Choroid plexus epithelial cell (primary cell): ENCODE results near the gene MRPL54.
"Not testable (repeated sequence)": the region's sequence is repeated elsewhere in the genome, so short reads cannot be mapped to it uniquely, and the experiment has no call there.

Experiments
- DNase-seq: peaks from one replicate; pipeline ENCODE4 v3.0.0-alpha.2; 2010; ENCODE audit warnings: low read depth
- H3K4me3 ChIP-seq: 2 replicates; pipeline ENCODE4 v1.5.1; 2011; ENCODE audit warnings: low read depth, mild to moderate bottlenecking, control low read depth, low read length, moderate library complexity
- CTCF ChIP-seq: conservative IDR thresholded peaks from 2 replicates; pipeline ENCODE4 v1.5.1; 2011; ENCODE audit warnings: low read depth, mild to moderate bottlenecking, control low read depth, inconsistent platforms, low read length, moderate library complexity

MRPL54 gene

GRCh38 chr19:3810708-3811355 lies 48.4 kb downstream of the MRPL54 start:
- TF ChIP-seq CTCF = no peak

GRCh38 chr19:3813473-3814392 lies 51.3 kb downstream of the MRPL54 start:
- no peak for TF ChIP-seq CTCF
- DNase-seq = no peak
- H3K4me3 ChIP-seq = no peak overlapping the region

More at GRCh38 chr19:3810708-3811355, 48.4 kb downstream of the MRPL54 start:
- no peak for DNase-seq
- H3K4me3 ChIP-seq = no peak overlapping the region

- DNase-seq = no peak
- H3K4me3 ChIP-seq = no peak overlapping the region
- no peak for TF ChIP-seq CTCF
Observed at GRCh38 chr19:3814648-3815047, 52.2 kb downstream of the MRPL54 start.

- H3K4me3 ChIP-seq, DNase-seq: not testable (repeated sequence)
Observed at GRCh38 chr19:3816148-3816547, 53.7 kb downstream of the MRPL54 start.

- no peak for TF ChIP-seq CTCF
- no peak for DNase-seq
- H3K4me3 ChIP-seq = no peak overlapping the region
Observed at GRCh38 chr19:3816566-3817218, 54.2 kb downstream of the MRPL54 start.
